ENCODE data around the gene ANXA6.

DNA sequence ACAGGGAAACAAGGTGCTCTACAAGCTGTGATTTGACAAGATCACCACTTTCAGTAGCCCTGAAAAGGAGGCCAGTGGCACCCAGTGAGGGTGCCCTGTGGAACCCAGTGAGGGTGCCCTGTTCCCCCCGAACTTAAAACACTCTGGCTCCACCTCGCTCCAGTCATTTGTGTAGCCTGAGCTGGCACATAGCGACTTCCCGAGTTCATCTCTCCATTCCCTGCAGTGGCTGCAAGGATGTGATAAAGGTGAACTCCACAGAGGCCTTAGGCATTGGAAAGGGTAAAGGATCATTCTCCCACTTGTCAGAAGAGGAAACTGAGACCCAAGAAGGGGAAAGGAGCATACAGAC lies 21.9 kb upstream of the ANXA6 start:
- TF ChIP-seq, protein P1, sequence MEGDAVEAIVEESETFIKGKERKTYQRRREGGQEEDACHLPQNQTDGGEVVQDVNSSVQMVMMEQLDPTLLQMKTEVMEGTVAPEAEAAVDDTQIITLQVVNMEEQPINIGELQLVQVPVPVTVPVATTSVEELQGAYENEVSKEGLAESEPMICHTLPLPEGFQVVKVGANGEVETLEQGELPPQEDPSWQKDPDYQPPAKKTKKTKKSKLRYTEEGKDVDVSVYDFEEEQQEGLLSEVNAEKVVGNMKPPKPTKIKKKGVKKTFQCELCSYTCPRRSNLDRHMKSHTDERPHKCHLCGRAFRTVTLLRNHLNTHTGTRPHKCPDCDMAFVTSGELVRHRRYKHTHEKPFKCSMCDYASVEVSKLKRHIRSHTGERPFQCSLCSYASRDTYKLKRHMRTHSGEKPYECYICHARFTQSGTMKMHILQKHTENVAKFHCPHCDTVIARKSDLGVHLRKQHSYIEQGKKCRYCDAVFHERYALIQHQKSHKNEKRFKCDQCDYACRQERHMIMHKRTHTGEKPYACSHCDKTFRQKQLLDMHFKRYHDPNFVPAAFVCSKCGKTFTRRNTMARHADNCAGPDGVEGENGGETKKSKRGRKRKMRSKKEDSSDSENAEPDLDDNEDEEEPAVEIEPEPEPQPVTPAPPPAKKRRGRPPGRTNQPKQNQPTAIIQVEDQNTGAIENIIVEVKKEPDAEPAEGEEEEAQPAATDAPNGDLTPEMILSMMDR (IDR thresholded peaks at IDR 0.05; ENCODE audit: insufficient read depth, low read length) = no peak
- TF ChIP-seq POLR2AphosphoS5 (IDR thresholded peaks at IDR 0.05; ENCODE audit: low read depth) = no peak
